ENCODE measurements around the gene SH3PXD2A.

Gene SH3PXD2A

GRCh38 chr10:103726637-103727036, 128.7 kb downstream of the SH3PXD2A start:
- H2BK15ac ChIP-seq (replicated peaks; ENCODE audit: low read depth): no peak overlapping the region
- no CpG with 5 or more reads among the region's 1 CpG for WGBS (ENCODE audit: extremely low coverage, insufficient coverage, low lambda C conversion rate)
- no peak for DNase-seq

DNA sequence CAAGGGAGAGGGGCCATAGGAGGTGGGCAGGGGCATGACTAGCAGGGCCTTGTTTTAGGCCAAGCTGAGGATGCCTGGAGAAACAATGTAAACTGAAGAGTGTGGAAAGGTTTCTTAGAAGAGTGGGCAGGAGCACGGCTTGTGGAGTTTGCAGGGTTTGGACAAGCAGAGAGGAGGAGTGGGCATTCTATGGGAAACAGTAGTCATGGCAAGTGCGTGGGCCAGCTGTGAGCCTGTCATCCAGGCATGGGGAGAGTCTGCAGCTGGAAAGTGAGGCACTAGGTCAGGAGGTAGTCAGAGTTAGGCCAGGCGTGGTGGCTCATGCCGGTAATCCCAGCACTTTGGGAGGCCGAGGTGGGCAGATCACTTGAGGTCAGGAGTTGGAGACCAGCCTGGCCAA, 130.1 kb downstream of the SH3PXD2A start:
- Histone ChIP-seq H3K27me3 (ENCODE audit: insufficient read depth, low read length, poor library complexity) (no peaks in the 10 kb centered on the region), H3K79me1 (ENCODE audit: low read length) (no peaks in the 10 kb centered on the region)

More at GRCh38 chr10:103726637-103727036, 128.7 kb downstream of the SH3PXD2A start:
- Histone ChIP-seq H3K4me2 (ENCODE audit: low read length) (no peak overlapping the region), H3K27ac (ENCODE audit: low read depth, low read length) (no peak overlapping the region), H3K9ac (ENCODE audit: low read length) (no peak overlapping the region), H3K36me3 (ENCODE audit: control insufficient read depth, insufficient read depth, low read length) (no peaks in the 10 kb centered on the region), H2BK120ac (ENCODE audit: low read depth, low read length) (no peak overlapping the region), H3K27me3 (ENCODE audit: insufficient read depth, low read length, poor library complexity) (no peaks in the 10 kb centered on the region), H4K8ac (ENCODE audit: low read depth, low read length) (no peak overlapping the region), H3K23ac (ENCODE audit: low read length) (no peak overlapping the region), H3K79me1 (ENCODE audit: low read length) (no peaks in the 10 kb centered on the region), H2BK5ac (ENCODE audit: low read length) (no peak overlapping the region), H3K56ac (ENCODE audit: low read length) (no peak overlapping the region), H3K18ac (ENCODE audit: low read length) (no peak overlapping the region), H3K4me1 (ENCODE audit: control insufficient read depth, low read depth, low read length) (no peaks in the 10 kb centered on the region), H3K4me3 (ENCODE audit: low read length) (no peak overlapping the region), H2AK5ac (ENCODE audit: low read length) (no peak overlapping the region), H3K79me2 (ENCODE audit: control insufficient read depth, insufficient read depth, low read length) (no peaks in the 10 kb centered on the region), H4K5ac (ENCODE audit: low read length) (no peak overlapping the region), H3K4ac (ENCODE audit: low read depth, low read length) (no peak overlapping the region)

GRCh38 chr10:103724771-103725170, 130.6 kb downstream of the SH3PXD2A start:
- no peak overlapping the region for H3K9ac ChIP-seq (ENCODE audit: low read length)
- H2BK5ac ChIP-seq (ENCODE audit: low read length): no peak overlapping the region
- no peaks in the 10 kb centered on the region for H3K4me1 ChIP-seq (ENCODE audit: control insufficient read depth, low read depth, low read length)
- no peak overlapping the region for H3K18ac ChIP-seq (ENCODE audit: low read length)
- H3K4me2 ChIP-seq (ENCODE audit: low read length): no peak overlapping the region
- no peak overlapping the region for H3K56ac ChIP-seq (ENCODE audit: low read length)
- no peak overlapping the region for H2BK120ac ChIP-seq (ENCODE audit: low read depth, low read length)
- no peaks in the 10 kb centered on the region for H3K36me3 ChIP-seq (ENCODE audit: control insufficient read depth, insufficient read depth, low read length)
- no peak overlapping the region for H3K27ac ChIP-seq (ENCODE audit: low read depth, low read length)
- H3K79me2 ChIP-seq (ENCODE audit: control insufficient read depth, insufficient read depth, low read length): no peaks in the 10 kb centered on the region
- H2BK15ac ChIP-seq (replicated peaks; ENCODE audit: low read depth): no peak overlapping the region
- H2AK5ac ChIP-seq (ENCODE audit: low read length): no peak overlapping the region
- H3K4me3 ChIP-seq (ENCODE audit: low read length): no peak overlapping the region
- no peaks in the 10 kb centered on the region for H3K79me1 ChIP-seq (ENCODE audit: low read length)
- WGBS (ENCODE audit: extremely low coverage, insufficient coverage, low lambda C conversion rate): no CpG with 5 or more reads among the region's 2 CpGs
- H3K4ac ChIP-seq (ENCODE audit: low read depth, low read length): no peak overlapping the region
- no peak overlapping the region for H3K23ac ChIP-seq (ENCODE audit: low read length)
- H4K5ac ChIP-seq (ENCODE audit: low read length): no peak overlapping the region
- H3K27me3 ChIP-seq (ENCODE audit: insufficient read depth, low read length, poor library complexity): no peaks in the 10 kb centered on the region
- no peak overlapping the region for H4K8ac ChIP-seq (ENCODE audit: low read depth, low read length)
- no peak for DNase-seq

More for the DNA sequence above, 130.1 kb downstream of the SH3PXD2A start:
- Histone ChIP-seq H3K23ac (ENCODE audit: low read length) (no peak overlapping the region), H3K9ac (ENCODE audit: low read length) (no peak overlapping the region), H3K18ac (ENCODE audit: low read length) (no peak overlapping the region), H3K4me2 (ENCODE audit: low read length) (no peak overlapping the region), H4K8ac (ENCODE audit: low read depth, low read length) (no peak overlapping the region), H3K36me3 (ENCODE audit: control insufficient read depth, insufficient read depth, low read length) (no peaks in the 10 kb centered on the region), H2BK120ac (ENCODE audit: low read depth, low read length) (no peak overlapping the region), H3K79me2 (ENCODE audit: control insufficient read depth, insufficient read depth, low read length) (no peaks in the 10 kb centered on the region), H3K27ac (ENCODE audit: low read depth, low read length) (no peak overlapping the region), H2BK15ac (replicated peaks; ENCODE audit: low read depth) (no peak overlapping the region), H4K5ac (ENCODE audit: low read length) (no peak overlapping the region), H2BK5ac (ENCODE audit: low read length) (no peak overlapping the region), H3K4me3 (ENCODE audit: low read length) (no peak overlapping the region), H3K4ac (ENCODE audit: low read depth, low read length) (no peak overlapping the region), H3K56ac (ENCODE audit: low read length) (no peak overlapping the region), H2AK5ac (ENCODE audit: low read length) (no peak overlapping the region), H3K4me1 (ENCODE audit: control insufficient read depth, low read depth, low read length) (no peaks in the 10 kb centered on the region)
- DNase-seq: no peak
- WGBS (ENCODE audit: extremely low coverage, insufficient coverage, low lambda C conversion rate): no CpG with 5 or more reads among the region's 5 CpGs

GRCh38 chr10:103724074-103724473, 131.3 kb downstream of the SH3PXD2A start:
- Histone ChIP-seq H3K36me3 (ENCODE audit: control insufficient read depth, insufficient read depth, low read length) (no peaks in the 10 kb centered on the region), H3K56ac (ENCODE audit: low read length) (no peak overlapping the region)
- no CpG with 5 or more reads among the region's 8 CpGs for WGBS (ENCODE audit: extremely low coverage, insufficient coverage, low lambda C conversion rate)

DNA sequence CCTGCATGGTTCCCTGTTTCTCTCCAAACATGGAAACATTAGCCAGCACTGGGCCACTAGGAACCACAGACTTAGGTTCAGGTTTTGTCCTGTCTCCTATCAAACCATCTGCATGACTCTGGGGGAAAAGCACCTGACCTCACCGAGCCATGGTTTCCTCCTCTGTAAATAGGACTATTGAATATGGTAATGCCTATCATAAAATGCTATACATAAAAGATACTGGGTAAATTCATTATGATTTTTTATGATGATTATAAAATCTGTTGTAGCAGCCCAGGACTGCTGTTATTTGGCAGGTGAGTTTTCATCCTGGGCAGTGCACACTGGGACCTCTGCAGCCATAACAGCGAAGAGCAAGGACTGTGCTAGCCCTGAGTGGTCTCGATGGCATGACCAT, 131.8 kb downstream of the SH3PXD2A start:
- no peak overlapping the region for H2AK5ac ChIP-seq (ENCODE audit: low read length)
- H3K36me3 ChIP-seq (ENCODE audit: control insufficient read depth, insufficient read depth, low read length): no peaks in the 10 kb centered on the region
- no peak overlapping the region for H2BK120ac ChIP-seq (ENCODE audit: low read depth, low read length)
- H3K18ac ChIP-seq (ENCODE audit: low read length): no peak overlapping the region
- no peak overlapping the region for H3K23ac ChIP-seq (ENCODE audit: low read length)
- H3K27me3 ChIP-seq (ENCODE audit: insufficient read depth, low read length, poor library complexity): no peaks in the 10 kb centered on the region
- H3K4me2 ChIP-seq (ENCODE audit: low read length): no peak overlapping the region
- no peak overlapping the region for H4K8ac ChIP-seq (ENCODE audit: low read depth, low read length)
- DNase-seq: no peak
- no peaks in the 10 kb centered on the region for H3K79me1 ChIP-seq (ENCODE audit: low read length)
- H3K56ac ChIP-seq (ENCODE audit: low read length): no peak overlapping the region
- no peak overlapping the region for H3K4me3 ChIP-seq (ENCODE audit: low read length)
- no peak overlapping the region for H3K4ac ChIP-seq (ENCODE audit: low read depth, low read length)
- H2BK15ac ChIP-seq (replicated peaks; ENCODE audit: low read depth): no peak overlapping the region
- H3K27ac ChIP-seq (ENCODE audit: low read depth, low read length): no peak overlapping the region
- no peaks in the 10 kb centered on the region for H3K4me1 ChIP-seq (ENCODE audit: control insufficient read depth, low read depth, low read length)
- no CpG with 5 or more reads among the region's 3 CpGs for WGBS (ENCODE audit: extremely low coverage, insufficient coverage, low lambda C conversion rate)
- H4K5ac ChIP-seq (ENCODE audit: low read length): no peak overlapping the region
- no peak overlapping the region for H2BK5ac ChIP-seq (ENCODE audit: low read length)
- no peaks in the 10 kb centered on the region for H3K79me2 ChIP-seq (ENCODE audit: control insufficient read depth, insufficient read depth, low read length)
- H3K9ac ChIP-seq (ENCODE audit: low read length): no peak overlapping the region

More at GRCh38 chr10:103724074-103724473, 131.3 kb downstream of the SH3PXD2A start:
- Histone ChIP-seq H2AK5ac (ENCODE audit: low read length) (no peak overlapping the region), H3K27me3 (ENCODE audit: insufficient read depth, low read length, poor library complexity) (no peaks in the 10 kb centered on the region), H2BK120ac (ENCODE audit: low read depth, low read length) (no peak overlapping the region), H3K27ac (ENCODE audit: low read depth, low read length) (no peak overlapping the region), H2BK15ac (replicated peaks; ENCODE audit: low read depth) (no peak overlapping the region), H3K4me1 (ENCODE audit: control insufficient read depth, low read depth, low read length) (no peaks in the 10 kb centered on the region), H4K8ac (ENCODE audit: low read depth, low read length) (no peak overlapping the region), H3K4me3 (ENCODE audit: low read length) (no peak overlapping the region), H4K5ac (ENCODE audit: low read length) (no peak overlapping the region), H3K4ac (ENCODE audit: low read depth, low read length) (no peak overlapping the region), H3K79me2 (ENCODE audit: control insufficient read depth, insufficient read depth, low read length) (no peaks in the 10 kb centered on the region), H3K18ac (ENCODE audit: low read length) (no peak overlapping the region), H3K23ac (ENCODE audit: low read length) (no peak overlapping the region), H3K4me2 (ENCODE audit: low read length) (no peak overlapping the region), H2BK5ac (ENCODE audit: low read length) (no peak overlapping the region), H3K79me1 (ENCODE audit: low read length) (no peaks in the 10 kb centered on the region), H3K9ac (ENCODE audit: low read length) (no peak overlapping the region)
- DNase-seq: no peak

- Histone ChIP-seq H3K79me2 (ENCODE audit: control insufficient read depth, insufficient read depth, low read length) (no peaks in the 10 kb centered on the region), H2BK5ac (ENCODE audit: low read length) (no peak overlapping the region), H4K5ac (ENCODE audit: low read length) (no peak overlapping the region), H3K4me1 (ENCODE audit: control insufficient read depth, low read depth, low read length) (peaks cover under 1% of the 10 kb centered on the region), H2AK5ac (ENCODE audit: low read length) (no peak overlapping the region), H2BK15ac (replicated peaks; ENCODE audit: low read depth) (no peak overlapping the region), H3K9ac (ENCODE audit: low read length) (no peak overlapping the region), H4K8ac (ENCODE audit: low read depth, low read length) (no peak overlapping the region), H3K36me3 (ENCODE audit: control insufficient read depth, insufficient read depth, low read length) (no peaks in the 10 kb centered on the region), H2BK120ac (ENCODE audit: low read depth, low read length) (no peak overlapping the region), H3K4me3 (ENCODE audit: low read length) (no peak overlapping the region), H3K27ac (ENCODE audit: low read depth, low read length) (no peak overlapping the region), H3K18ac (ENCODE audit: low read length) (no peak overlapping the region), H3K79me1 (ENCODE audit: low read length) (no peaks in the 10 kb centered on the region), H3K23ac (ENCODE audit: low read length) (no peak overlapping the region), H3K4me2 (ENCODE audit: low read length) (no peak overlapping the region), H3K56ac (ENCODE audit: low read length) (no peak overlapping the region), H3K4ac (ENCODE audit: low read depth, low read length) (no peak overlapping the region), H3K27me3 (ENCODE audit: insufficient read depth, low read length, poor library complexity) (no peaks in the 10 kb centered on the region)
- no CpG with 5 or more reads among the region's 7 CpGs for WGBS (ENCODE audit: extremely low coverage, insufficient coverage, low lambda C conversion rate)
- DNase-seq: no peak
These were observed 132.7 kb downstream of the SH3PXD2A start for GRCh38 chr10:103722632-103723031.
